Measurements from ENCODE around the gene SNX18.

DNA sequence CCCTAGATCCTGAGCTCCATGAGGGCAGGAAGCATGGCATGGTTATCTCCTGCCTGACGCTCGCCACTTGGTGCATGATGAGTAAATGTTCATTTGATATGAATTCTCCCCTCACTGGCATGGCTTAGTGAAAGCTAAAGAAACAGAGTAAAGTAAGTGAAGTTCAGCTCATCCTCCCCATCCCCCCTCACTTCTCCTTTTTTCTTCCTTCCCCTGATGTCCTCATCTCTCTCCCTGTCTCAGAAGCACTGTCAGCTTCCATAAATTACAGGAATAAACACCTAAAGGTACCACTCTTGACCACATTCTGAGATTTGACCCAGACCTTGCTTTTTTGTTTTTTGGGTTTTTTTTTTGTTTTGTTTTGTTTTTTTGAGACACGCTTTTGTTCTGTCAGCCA is 73.3 kb downstream of the SNX18 start:
- TF ChIP-seq, protein P1, sequence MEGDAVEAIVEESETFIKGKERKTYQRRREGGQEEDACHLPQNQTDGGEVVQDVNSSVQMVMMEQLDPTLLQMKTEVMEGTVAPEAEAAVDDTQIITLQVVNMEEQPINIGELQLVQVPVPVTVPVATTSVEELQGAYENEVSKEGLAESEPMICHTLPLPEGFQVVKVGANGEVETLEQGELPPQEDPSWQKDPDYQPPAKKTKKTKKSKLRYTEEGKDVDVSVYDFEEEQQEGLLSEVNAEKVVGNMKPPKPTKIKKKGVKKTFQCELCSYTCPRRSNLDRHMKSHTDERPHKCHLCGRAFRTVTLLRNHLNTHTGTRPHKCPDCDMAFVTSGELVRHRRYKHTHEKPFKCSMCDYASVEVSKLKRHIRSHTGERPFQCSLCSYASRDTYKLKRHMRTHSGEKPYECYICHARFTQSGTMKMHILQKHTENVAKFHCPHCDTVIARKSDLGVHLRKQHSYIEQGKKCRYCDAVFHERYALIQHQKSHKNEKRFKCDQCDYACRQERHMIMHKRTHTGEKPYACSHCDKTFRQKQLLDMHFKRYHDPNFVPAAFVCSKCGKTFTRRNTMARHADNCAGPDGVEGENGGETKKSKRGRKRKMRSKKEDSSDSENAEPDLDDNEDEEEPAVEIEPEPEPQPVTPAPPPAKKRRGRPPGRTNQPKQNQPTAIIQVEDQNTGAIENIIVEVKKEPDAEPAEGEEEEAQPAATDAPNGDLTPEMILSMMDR (IDR thresholded peaks at IDR 0.05): no peak
- TF ChIP-seq POLR2A (IDR thresholded peaks at IDR 0.05): no peak
